Airway epithelial cell (primary cell): ENCODE results near the gene TAS2R38. TPM values are rescaled to one million over a fixed set of nuclear protein-coding genes. Genes with fewer than 3 reads are reported as not detected.

Experiments used
- total RNA-seq: library from RNA; depleted of rRNA; stranded (reverse); fragments of >200 nt; gene quantifications from 2 replicates; pipeline ENCODE4 v1.2.3, GENCODE V29; 2015

TAS2R38 gene
- not detected in 2 replicates for total RNA-seq

GRCh38 chr7:141973673-141974072 lies at the start of gene TAS2R38:
Gene TAS2R38 (minus strand): TSS chr7:141973773. CDS start chr7:141973689, 84 bp downstream.

GRCh38 chr7:141946796-141947195 lies 26.8 kb downstream of the TAS2R38 start, which contains the start of gene CLEC5A:
Gene CLEC5A (minus strand): TSS chr7:141946974. CDS start chr7:141946292, 682 bp downstream.

Other genes starting within 250 kb of the TAS2R38 start
- gene SSBP1, start 235.4 kb downstream of the TAS2R38 start, total RNA-seq, result 228 and 276 TPM in 2 replicates
- gene TAS2R3, start 209.7 kb downstream of the TAS2R38 start, total RNA-seq, result 0.35 and 0.70 TPM in 2 replicates
- 0.42 and 0.49 TPM in 2 replicates for gene TAS2R4, start 197.1 kb downstream of the TAS2R38 start, total RNA-seq
- gene TAS2R5, start 183.6 kb downstream of the TAS2R38 start, total RNA-seq, result 0.14 and 0.79 TPM in 2 replicates
- not detected in 2 replicates for gene PRSS37, start 132.3 kb downstream of the TAS2R38 start, total RNA-seq
- not detected in 2 replicates for gene OR9A4, start 57.4 kb downstream of the TAS2R38 start, total RNA-seq
- gene CLEC5A, start 26.8 kb downstream of the TAS2R38 start, total RNA-seq, result not detected in 2 replicates
- gene MGAM, start 22.1 kb upstream of the TAS2R38 start, total RNA-seq, result under 0.01 TPM in 1 of 2 replicates, not detected in the other
- gene MGAM2, start 137.9 kb upstream of the TAS2R38 start, total RNA-seq, result not detected in 2 replicates